Transverse colon (tissue), 4 donors: Measurements from ENCODE around the gene TERF2IP. TPM values are rescaled to one million over a fixed set of nuclear protein-coding genes. Genes with fewer than 3 reads are reported as not detected.

Source experiments
- DNase-seq: peaks from one replicate; pipeline ENCODE4 v3.0.0-alpha.2; 2019
- H3K27ac ChIP-seq, 4 donors: fragments of 200-600 bp; sonication (generic); 2 replicates each; pipeline ENCODE4 v1.5.1; 2016 to 2018; ENCODE audit warnings: inconsistent platforms in 4 of 4
- H3K27me3 ChIP-seq: fragments of 200-600 bp; sonication (generic); 2 replicates; pipeline ENCODE4 v1.5.1; 2017; ENCODE audit warnings: inconsistent platforms
- H3K36me3 ChIP-seq, 4 donors: fragments of 200-600 bp; sonication (generic); 2 replicates each; pipeline ENCODE4 v1.5.1; 2017 to 2019; ENCODE audit warnings: inconsistent platforms in 4 of 4
- H3K4me1 ChIP-seq, 4 donors: fragments of 200-600 bp; sonication (generic); 2 replicates each; pipeline ENCODE4 v1.5.1; 2017 to 2020; ENCODE audit warnings: inconsistent platforms in 4 of 4
- H3K4me3 ChIP-seq, 4 donors: fragments of 200-600 bp; sonication (generic); 1 replicate in 1 of 4; 2 replicates in 3 of 4; pipeline versions ENCODE4 v1.5.1 to v1.6.1; 2017 to 2019; ENCODE audit warnings: inconsistent platforms in 4 of 4
- H3K9me3 ChIP-seq, 2 donors: fragments of 200-600 bp; sonication (generic); 2 replicates each; pipeline ENCODE4 v1.5.1; 2017 to 2019; ENCODE audit warnings: inconsistent platforms in 2 of 2
- CTCF ChIP-seq, 5 experiments: fragments of 200-600 bp in 3 of 5; fragments of 450-650 bp in 2 of 5; sonication (generic) in 3 of 5; IDR thresholded peaks; 1 replicate in 2 of 5; 2 replicates in 3 of 5; pipeline ENCODE4 v1.5.1; 2016 to 2017; ENCODE audit warnings: antibody characterized with exemption in 5 of 5, inconsistent platforms in 3 of 5, mild to moderate bottlenecking in 2 of 5, moderate library complexity in 1 of 5
- EP300 ChIP-seq: sonication (generic); formaldehyde crosslinking; IDR thresholded peaks from one replicate; pipeline ENCODE4 v1.6.1; 2017; ENCODE audit warnings: antibody characterized with exemption, low read depth
- POLR2A ChIP-seq: fragments of 450-650 bp; IDR thresholded peaks from one replicate; pipeline ENCODE4 v1.6.1; 2016; ENCODE audit warnings: antibody characterized with exemption, mild to moderate bottlenecking, moderate library complexity
- POLR2AphosphoS5 ChIP-seq, 3 donors: sonication (generic); formaldehyde crosslinking; IDR thresholded peaks; one replicate each; pipeline ENCODE4 v1.6.1; 2016; ENCODE audit warnings: antibody characterized with exemption in 3 of 3
- WGBS, 2 donors: methylation state at CpG; one replicate each; pipeline ENCODE4 v1.1.5; 2018; ENCODE audit warnings: low coverage in 1 of 2; 5-methylcytosine and 5-hydroxymethylcytosine counted together
- in situ Hi-C, 4 donors: fragments of 200-750 bp; cut with MboI; loops; one replicate each; pipeline versions ENCODE4 v1.15.0 to v1.15.1; 2017; ENCODE audit warnings: low sequenced_read_pairs in 3 of 4, low pct_ligation_motif_present in 1 of 4, low pct_unique_long_range_greater_than_20kb in 1 of 4
- intact Hi-C: fragments of 100-400 bp; cut with DNase I; formaldehyde crosslinking; loops from one replicate; pipeline ENCODE4 v1.15.1; 2023; ENCODE audit warnings: low total_unique reads
- total RNA-seq, 4 donors: library from RNA; depleted of rRNA; stranded (reverse); fragments of >200 nt; gene quantifications; one replicate each; pipeline ENCODE4 v1.1.0, GENCODE V29; 2016

TERF2IP gene
- total RNA-seq, 4 donors from 2014 or later, result 20.9 to 50.0 (median 36.3) TPM

GRCh38 chr16:75648265-75649076, 898 bp downstream of the TERF2IP start:
- Histone ChIP-seq H3K9me3 (no peaks in the 10 kb centered on the region), H3K4me3 (peak overlapping the region; percentile 86 to 100 (median 97)), H3K27ac (peak overlapping the region; percentile 97 to 99 (median 98)), H3K36me3 (no peaks in the 10 kb centered on the region), H3K4me1 (peaks cover 27 to 66% (median 41%) of the 10 kb centered on the region in 4 donors), H3K27me3 (no peaks in the 10 kb centered on the region)
- TF ChIP-seq CTCF (IDR thresholded peaks at IDR 0.05), result no peak
- peak in 2 of 3 donors; percentile 9 to 51 for TF ChIP-seq POLR2AphosphoS5 (IDR thresholded peaks at IDR 0.05)
- in situ Hi-C loops (loop anchor here in 2 of 4 donors (5.0 to 25.0 kb wide), 3 partner anchors 114 to 1539 kb away; partner anchors contain the start of genes TMEM170A (in 2 of the 2), MON1B (in 1 of the 2) and SYCE1L (in 1 of the 2)), intact Hi-C loops (loop anchor here (5.0 kb wide), 1 partner anchor 216 kb away; the partner anchor contains the start of gene CFDP1)
- peak; percentile 88 for DNase-seq
- 0% methylated on average over 1 to 50 of the region's 62 CpGs for WGBS, 2 donors

- Histone ChIP-seq H3K27ac (no peak overlapping the region), H3K4me1 (peaks cover 16 to 43% (median 24%) of the 10 kb centered on the region in 4 donors), H3K36me3 (peaks cover 0 to 44% (median 17%) of the 10 kb centered on the region in 4 donors), H3K9me3 (no peaks in the 10 kb centered on the region), H3K27me3 (no peaks in the 10 kb centered on the region), H3K4me3 (no peak overlapping the region)
- TF ChIP-seq POLR2AphosphoS5 (IDR thresholded peaks at IDR 0.05) (no peak), CTCF (IDR thresholded peaks at IDR 0.05) (no peak), POLR2A (no peak), EP300 (no peak)
- intact Hi-C loops (loop anchor here (10.0 kb wide), 1 partner anchor 179 kb away; no protein-coding TSS in a partner anchor), in situ Hi-C loops (loop anchor here in 1 of 4 donors (25.0 kb wide), 1 partner anchor 108 kb away; no protein-coding TSS in a partner anchor)
- 45 to 70% methylated on average over 1 of the region's 1 CpG for WGBS, 2 donors
- DNase-seq, result no peak
These were observed 6.3 kb downstream of the TERF2IP start for GRCh38 chr16:75653922-75654321.

- Histone ChIP-seq H3K4me1 (peaks cover 0 to 7% (median 2%) of the 10 kb centered on the region in 4 donors), H3K4me3 (no peak overlapping the region), H3K27ac (no peak overlapping the region), H3K9me3 (no peaks in the 10 kb centered on the region), H3K36me3 (peaks cover 0 to 44% (median 17%) of the 10 kb centered on the region in 4 donors), H3K27me3 (no peaks in the 10 kb centered on the region)
- DNase-seq, result no peak
- 87% methylated on average over 2 of the region's 2 CpGs; no CpG with 5 or more reads in 1 of the 2 donors for WGBS, 2 donors
- TF ChIP-seq EP300, result no peak
- no peak for TF ChIP-seq CTCF (IDR thresholded peaks at IDR 0.05)
- no peak for TF ChIP-seq POLR2A
- TF ChIP-seq POLR2AphosphoS5 (IDR thresholded peaks at IDR 0.05), result no peak
- in situ Hi-C loops (loop anchor here in 1 of 4 donors (25.0 kb wide), 1 partner anchor 104 kb away; no protein-coding TSS in a partner anchor), intact Hi-C loops (loop anchor here (10.0 kb wide), 1 partner anchor 183 kb away; no protein-coding TSS in a partner anchor)
These were observed 10.6 kb downstream of the TERF2IP start for GRCh38 chr16:75658175-75658574.

- DNase-seq, result no peak
- Histone ChIP-seq H3K4me1 (no peaks in the 10 kb centered on the region), H3K9me3 (no peaks in the 10 kb centered on the region), H3K27ac (no peak overlapping the region), H3K27me3 (no peaks in the 10 kb centered on the region), H3K4me3 (no peak overlapping the region), H3K36me3 (peaks cover 0 to 31% (median 13%) of the 10 kb centered on the region in 4 donors)
- in situ Hi-C loops (loop anchor here in 1 of 4 donors (25.0 kb wide), 1 partner anchor 102 kb away; no protein-coding TSS in a partner anchor), intact Hi-C loops (no loop called here)
- 97% methylated on average over 4 of the region's 6 CpGs; no CpG with 5 or more reads in 1 of the 2 donors for WGBS, 2 donors
- TF ChIP-seq POLR2AphosphoS5 (IDR thresholded peaks at IDR 0.05) (no peak), POLR2A (no peak), EP300 (no peak), CTCF (IDR thresholded peaks at IDR 0.05) (no peak)
These were observed 12.7 kb downstream of the TERF2IP start for GRCh38 chr16:75660321-75660720.
